ENCODE results near the gene TPST2.
"Not testable (repeated sequence)": the region's sequence is repeated elsewhere in the genome, so short reads cannot be mapped to it uniquely, and the experiment has no call there.

Gene TPST2

DNA sequence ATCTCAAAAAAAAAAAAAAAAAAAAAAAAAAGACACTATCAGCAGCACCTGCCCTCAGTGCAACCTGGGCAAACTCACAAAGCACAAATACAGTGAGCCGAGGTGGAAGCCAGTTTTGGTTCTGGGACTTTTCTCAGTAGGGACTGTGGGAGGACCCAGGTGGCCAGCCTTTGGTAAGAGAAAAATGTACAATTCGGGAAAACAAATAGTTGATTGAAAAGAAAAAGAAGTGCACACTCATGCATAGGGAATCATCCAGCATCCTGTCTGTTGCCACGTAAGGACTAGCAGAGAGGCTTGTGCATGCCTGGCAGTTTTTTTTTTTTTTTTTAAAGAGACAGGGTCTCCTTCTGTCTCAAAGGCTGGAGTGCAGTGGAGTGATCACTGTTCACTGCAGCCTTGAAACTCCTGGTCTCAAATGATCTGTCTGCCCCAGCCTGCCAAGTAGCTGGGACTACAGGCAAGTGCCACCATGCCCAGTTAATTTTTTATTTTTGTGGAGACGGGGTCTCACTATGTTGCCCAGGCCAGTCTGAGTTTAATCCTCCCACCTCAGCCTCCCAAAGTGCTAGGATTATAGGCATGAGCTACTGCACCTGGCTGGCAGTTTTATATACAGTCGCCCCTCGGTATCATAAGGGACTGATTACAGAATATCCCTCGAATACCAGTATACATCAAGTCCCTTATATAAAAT lies 36.7 kb downstream of the TPST2 start:
- no peak for DNase-seq

DNA sequence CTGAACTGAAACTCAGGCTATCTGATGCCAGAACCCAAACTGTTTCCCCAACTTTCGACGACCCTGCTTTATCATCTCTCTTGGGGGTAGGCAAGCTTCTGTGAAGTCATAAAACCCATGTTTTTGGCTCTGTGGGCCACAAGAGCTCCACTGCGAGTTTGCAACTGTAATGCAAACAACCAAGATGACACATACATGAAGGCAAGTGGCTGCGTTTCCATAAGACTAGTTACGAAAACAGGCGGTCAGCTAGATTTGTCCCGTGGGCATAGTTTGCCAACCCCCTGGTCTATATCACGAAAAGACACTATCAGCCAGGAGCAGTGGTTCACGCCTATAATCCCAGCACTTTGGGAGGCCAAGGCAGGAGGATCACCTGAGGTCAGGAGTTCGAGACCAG lies 37.5 kb downstream of the TPST2 start:
- DNase-seq, result no peak

DNA sequence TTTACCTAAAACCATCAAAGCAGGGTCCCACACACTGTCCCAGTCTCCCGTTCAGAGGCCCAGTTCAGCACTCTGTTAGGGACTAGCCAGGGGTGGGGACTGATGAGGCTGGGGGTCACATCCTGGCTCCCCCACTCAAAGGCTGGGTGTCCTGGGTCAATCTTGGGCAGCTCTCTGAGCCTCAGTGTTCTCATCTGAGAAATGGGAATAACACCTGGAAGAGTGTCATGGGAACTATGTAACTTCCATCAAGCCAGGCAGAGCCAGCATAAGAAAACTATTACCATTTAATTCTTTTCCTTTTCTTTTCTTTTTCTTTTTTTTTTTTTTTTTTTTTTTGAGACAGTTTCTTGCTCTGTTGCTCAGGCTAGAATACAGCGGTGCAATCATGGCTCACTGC lies 38.4 kb downstream of the TPST2 start:
- DNase-seq, result no peak

DNA sequence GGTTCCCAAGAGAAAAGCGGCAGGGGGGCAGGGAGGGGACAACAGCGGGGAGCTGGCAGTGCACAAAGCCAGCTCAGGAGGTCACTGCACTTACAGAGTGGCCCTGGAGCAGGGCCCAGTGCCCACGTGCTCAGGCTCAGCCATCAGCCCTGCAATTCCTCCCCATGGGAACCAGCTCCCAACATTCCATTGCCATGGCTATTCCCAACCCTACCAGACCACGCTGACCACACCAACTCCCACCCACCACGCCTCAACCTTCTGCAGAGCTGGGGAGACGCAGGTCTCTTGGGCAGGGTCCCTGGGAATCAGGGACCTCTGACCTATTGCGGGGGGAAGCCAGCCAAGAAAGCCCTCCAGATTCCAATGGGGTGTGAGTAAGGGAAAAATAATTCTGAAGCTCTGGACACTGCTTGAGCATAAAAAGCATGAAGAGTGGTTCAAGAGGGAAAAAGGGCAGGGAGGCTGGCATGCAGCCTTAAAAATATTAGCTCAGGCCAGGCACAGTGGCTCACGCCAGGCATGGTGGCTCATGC lies 39.4 kb downstream of the TPST2 start:
- no peak for DNase-seq

DNA sequence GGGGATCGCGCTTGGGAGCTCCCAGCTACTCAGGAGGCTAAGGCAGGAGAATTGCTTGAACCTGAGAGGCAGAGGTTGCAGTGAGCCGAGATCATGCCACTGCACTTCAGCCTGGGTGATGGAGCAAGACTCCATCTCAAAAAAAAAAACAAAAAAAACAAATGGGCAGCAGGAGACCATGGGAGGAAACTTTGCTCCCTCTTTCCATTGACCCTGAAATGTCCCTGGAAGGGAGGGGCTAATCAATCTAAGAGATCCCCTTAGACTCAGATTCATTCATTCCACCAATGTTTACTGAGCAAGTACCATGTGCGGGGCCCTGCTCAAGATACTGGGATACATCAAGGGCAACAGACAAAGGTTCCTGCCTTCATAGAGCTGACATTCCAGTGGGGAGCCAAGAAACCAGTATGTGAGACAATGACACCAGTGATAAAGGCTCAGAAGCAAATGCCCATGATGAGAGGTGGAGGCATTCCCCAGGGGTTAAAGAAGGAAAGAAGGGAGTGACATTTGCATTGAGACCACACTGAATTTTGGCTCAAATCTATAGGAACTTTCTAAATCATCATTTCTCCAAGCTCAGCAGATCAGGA lies 39.9 kb downstream of the TPST2 start:
- no peak for DNase-seq

DNA sequence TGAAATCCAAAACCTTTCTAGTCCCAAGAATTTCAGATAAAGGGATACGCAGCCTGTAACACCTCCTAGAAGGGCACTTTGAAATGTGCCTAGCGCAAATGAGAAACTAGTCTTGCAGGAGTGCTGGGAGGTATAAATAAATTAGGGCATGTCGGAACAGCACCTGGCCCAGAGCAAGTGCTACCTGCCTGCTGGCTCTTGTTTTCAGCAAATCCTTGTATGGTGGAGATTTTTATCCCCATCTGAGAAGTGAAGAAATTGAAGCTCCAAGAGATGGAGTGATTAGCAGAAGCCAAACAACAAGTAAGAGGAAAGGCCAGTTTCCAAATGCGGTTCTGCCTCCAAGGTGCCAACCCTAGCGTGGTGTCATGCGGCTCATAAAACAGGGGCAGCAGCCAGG lies 40.9 kb downstream of the TPST2 start:
- no peak for DNase-seq

DNA sequence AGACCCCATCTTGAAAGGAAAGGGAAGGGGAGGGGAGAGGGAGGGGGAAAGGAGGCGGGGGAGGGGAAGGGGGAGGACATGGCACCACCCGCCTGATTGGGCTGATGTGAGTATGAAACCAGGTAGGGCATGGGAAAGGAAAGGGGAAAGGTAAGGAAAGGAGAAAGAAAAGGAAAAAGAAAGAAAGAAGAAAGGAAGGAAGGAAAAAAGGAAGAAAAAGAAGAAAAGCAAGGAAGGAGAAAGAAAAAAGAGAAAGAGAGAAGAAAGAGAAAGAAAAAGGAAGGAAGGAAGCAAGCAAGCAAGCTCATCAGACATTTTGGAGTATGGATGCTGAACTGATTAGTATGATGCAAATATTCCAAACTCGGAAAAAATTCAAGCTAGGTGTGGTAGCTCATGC lies 41.6 kb downstream of the TPST2 start:
- no peak for DNase-seq

DNA sequence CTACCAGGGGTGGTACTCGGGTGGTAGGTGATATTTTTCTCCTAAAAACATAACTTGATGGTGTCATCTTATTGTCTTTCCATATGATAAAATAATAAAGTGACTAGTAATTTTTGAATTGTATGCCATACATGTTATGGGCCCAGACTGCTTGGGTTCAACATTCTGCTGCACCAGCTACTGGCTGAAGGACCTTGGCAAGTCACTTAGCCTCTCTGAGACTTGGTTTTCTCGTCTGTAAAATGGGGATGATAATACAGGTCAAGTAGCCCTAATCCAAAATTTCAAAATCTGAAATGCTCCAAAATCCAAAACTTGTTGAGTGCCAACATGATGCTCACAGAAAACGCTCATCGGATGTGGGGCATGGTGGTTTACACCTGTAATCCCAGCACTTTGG lies 42.1 kb downstream of the TPST2 start:
- DNase-seq, result no peak

DNA sequence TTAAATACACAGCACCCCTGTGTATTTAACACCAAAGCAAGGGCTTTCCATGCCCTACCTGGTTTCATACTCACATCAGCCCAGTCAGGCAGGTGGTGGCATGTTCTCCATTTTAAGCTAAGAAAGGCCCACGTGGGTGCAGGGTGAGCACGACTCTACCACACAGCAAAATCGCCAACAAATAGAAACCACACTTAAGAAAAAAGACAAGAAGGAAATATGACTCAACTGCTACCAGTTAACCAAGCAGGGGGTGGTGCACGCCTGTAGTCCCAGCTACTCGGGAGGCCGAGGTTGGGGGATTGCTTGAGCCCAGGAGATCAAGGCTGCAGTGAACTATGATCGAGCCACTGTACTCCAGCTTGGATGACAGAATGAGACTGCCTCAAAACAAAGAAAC lies 42.5 kb downstream of the TPST2 start:
- no peak for DNase-seq

DNA sequence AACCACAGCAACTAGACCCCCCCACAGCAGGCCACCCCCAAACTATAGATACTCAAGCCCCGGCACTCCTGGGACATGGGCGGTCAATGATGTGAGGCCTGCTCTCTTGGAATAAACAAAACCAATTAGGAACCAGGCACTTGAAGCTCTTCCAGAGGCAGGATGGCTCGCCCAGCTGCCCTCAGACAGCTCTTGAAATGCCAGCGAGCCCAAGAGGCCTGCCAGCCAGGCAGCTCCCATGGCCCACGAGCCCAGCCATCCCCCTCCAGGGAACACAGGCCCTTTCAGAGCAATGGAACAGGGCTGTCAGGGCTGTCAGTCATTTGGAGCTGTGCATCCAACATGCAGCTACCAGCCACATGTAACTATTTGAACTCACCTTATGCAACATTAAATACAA lies 43.6 kb downstream of the TPST2 start:
- no peak for DNase-seq

DNA sequence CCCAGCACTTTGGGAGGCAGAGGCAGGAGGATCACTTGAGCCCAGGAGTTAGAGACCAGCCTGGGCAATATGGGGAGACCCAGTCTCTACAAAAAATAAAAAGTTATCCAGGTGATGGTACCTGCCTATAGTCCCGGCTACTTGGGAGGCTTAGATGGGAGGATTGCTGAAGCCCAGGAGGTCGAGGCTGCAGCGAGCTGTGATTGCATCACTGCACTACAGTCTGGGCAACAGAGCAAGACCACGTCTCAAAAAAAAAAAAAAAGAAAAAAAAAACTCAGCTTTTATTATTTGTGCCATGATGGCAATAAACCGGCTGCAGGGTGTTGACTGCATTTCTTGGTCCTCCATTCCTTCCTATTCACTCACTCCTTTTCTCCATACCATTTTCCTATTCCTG lies 44.1 kb downstream of the TPST2 start:
- DNase-seq, result no peak

DNA sequence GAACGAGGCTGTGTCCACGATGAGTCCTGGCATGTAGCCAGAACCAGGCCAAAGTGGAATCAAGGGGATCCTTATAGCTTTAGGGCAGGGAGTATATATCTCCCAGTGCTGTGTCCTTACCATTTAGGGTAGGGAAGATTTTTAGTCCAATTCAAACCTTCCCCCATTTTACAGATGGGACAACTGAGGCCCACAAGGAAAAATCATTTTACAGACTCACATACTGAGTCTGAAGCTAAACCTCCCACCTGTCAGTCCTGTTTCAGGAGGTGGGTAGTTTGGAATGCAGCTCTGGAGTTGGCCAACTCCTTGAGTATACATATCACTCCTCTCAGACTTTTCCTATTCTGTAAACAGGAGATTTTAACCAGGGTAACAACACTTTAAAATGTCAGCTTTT lies 44.5 kb downstream of the TPST2 start:
- DNase-seq, result no peak

DNA sequence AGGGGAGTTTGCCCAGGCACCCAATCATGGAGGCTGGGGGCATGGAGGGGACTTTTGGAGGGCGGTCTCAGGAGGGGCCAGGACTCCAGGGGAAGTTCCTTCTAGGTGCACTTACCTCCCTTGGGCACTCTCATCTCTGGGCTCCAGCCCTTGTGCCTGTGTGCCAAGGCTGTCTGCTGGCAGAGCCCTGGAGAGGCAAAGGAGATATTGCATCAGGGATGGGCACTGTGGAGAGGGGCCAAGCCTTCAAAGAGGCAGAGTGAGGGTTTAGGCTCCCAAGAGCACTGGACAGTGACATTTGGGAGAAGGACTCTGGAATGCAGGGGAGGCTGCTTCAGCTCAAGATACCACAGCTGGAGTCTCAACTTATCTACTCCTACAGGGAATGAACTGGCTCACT lies 45.4 kb downstream of the TPST2 start:
- no peak for DNase-seq

DNA sequence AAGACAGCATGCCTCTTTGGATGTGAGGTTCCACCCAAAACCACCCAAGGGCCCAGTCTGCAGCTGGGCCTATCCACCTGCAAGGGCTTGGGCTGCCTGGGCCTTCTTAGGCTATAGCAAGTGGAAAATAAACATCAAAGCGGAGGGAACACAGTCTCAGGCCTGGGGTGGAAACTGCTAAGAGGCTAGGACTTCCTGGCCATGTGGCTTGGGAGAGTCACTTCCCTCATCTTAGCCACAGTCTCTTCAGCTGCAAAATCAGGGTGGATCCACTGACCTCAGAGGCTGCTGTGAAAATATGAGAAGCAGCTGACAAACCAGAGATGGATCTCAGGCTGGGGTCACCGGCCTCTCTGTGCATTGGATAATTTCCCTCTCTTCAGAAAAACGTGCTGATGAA lies 47.1 kb downstream of the TPST2 start:
- DNase-seq, result peak; percentile 36

DNA sequence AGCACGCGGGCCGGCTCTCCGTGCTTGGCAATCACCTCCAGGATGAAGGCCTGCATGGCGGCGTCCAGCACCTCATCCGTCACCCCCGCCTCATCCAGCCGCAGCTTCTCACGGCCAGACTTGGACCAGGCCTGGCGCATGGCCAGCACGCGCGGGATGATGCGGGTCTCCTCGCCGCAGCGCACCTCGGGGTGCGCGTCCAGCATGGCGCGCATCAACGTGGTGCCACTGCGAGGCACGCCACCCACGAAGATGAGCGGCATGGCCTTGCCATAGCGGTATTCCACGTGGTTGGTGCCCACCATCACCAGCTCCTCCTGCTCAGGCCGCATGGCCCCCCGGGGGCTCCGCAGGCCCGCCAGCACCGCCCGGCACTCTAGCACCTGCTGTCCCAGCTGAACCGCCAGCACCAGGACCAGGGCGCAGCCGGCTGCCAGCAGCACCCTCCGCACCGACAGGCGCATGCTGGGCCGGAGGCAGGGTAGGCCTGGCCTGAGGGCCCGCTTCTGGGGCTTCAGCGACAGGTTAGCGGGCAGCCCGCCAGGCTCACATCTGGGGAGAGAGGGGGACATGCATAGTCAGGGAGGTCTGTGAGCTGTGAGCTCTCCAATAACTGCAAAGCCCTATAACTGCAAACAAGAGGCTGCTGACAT lies 48.6 kb downstream of the TPST2 start:
- no peak for DNase-seq

DNA sequence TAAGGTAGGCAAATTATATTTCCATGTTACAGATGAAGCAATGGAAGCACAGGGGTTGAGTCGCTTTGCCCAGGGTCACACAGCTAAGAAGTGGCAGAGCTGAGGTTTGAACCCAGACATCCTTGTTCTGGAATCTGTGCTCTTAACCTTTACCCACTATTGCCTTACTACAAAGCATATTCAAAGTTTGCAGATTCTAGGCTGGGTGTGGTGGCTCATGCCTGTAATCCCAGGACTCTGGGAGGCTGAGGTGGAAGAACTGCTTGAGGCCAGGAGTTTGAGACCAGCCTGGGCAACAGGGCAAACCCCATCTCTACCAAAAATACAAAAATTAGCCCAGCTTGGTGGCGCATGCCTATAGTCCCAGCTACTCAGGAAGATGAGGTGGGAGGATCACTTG lies 49.8 kb downstream of the TPST2 start:
- DNase-seq, result no peak

DNA sequence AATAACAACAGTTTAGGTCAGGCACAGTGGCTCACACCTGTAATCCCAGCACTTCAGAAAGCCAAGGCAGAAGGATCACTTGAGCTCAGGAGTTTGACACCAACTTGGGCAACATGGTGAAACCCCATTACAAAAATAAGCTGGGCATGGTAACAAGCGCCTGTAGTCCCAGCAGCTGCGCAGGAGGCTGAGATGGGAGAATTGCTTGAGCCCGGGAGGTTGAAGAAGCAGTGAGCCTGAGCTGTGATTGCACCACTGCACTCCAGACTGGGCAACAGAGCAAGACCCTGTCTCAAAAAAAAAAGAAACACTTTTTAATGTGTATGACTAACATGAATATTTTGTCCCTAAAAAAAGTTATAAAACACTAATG lies 53.2 kb downstream of the TPST2 start:
- no peak for DNase-seq

DNA sequence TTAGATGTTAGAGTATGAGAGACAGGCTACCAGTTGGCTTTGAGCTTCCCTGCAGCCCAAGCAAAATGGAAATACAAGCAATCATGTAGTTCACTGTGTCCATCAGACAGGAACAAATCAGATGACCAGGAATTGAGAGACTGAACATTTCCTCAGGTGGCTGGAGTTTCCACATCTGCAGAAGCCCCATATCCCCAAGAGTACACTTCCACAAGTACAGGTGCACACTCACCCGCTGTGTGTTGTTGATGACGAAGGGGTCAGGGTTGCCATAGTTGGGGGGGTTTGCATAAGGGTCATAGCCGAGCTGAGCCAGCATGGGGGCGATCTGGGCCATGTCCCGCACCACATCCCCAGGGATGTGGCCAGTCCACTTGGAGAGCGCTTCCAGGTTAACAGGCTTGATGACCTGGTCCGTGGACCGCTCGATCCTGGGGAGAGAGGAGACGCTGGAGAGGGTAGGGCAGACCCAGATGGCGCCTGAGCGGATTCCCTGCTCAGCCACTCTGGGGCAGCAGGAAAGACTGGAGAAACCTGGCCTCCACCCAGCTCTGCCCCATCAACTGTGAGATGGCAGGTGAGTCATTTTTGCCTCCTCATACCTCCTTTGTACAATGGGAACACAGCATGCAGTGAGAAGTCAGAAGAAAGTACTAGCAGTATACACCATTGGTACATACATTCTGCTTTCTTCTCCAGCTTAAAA lies 53.7 kb downstream of the TPST2 start:
- no peak for DNase-seq

DNA sequence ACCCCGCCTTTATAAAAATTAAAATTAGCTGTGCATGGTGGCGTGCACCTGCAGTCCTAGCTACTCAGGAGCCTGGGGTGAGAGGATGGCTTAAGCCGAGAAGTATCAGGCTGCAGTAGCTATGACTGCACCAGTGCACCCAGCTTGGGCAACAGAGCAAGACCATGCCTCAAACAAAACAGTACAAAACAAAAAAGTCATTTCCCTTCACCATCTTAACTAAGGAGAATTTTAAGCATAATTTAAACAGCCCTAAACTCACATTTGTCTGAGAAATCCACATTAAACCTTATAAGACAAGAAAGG lies 54.4 kb downstream of the TPST2 start:
- DNase-seq, result peak; percentile 24

DNA sequence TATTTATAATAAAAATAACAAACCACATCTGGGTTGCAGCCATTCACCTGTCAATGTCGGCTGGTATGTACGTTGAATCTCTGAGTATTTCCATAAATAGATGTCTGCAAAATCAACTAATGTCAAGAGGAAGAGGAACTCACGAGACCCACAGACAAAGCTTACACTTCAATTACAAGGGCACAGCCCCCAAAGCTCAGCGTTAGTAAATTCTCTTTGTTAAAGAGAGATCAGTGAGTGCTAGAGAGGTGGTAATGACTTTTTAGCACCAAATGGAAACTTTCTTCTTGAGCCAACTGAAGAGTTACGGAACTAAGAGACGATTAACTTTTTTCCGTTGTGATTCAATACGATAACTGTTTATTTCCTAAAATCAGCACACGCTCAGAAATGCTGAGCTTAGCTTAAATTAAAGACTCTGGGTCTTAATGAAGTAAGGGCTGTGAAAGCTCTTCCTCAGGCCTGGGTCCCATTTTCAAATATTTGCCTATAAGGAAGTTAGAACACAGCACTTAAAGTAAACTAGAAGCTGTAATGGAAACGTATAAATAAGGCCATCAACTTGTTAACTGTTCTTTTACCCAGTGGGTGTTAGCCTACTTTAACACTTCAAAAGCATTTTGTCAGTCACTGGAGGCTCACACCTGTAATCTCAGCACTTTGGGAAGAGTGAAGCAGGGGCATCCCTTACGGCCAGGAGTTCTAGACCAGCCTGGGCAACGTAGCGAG lies 54.9 kb downstream of the TPST2 start:
- DNase-seq, result no peak

DNA sequence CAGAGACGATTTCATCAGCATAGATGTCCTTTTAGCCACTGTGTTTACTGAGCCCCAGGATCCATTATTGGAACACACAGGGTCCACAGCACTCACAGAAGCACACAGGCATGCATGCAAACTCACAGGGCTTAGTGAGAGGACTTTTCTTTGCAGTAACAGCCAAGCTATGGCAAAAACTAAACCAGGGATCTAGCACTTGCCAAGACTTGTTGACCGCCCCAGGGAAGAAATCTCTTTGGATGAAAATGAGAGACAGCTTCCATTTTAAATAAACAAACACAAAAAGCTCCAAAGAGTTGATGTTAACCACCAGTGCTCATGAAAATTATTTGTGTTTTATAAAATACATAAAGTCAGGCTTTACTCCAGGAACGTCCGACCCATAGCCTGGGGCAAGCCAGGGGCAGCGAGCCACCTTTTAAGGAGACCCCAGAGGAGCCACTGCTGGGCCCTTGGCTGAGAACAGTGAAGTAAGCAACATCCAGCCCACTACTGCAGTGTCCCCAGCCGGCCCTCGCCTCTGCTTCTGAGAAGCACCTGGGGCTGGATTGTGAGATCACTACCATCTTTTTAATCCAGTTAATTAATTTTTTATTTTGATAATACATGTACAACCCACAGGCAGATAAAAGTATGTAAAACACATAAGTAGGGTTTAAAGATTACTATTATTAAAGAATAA lies 55.6 kb downstream of the TPST2 start:
- DNase-seq, result no peak

DNA sequence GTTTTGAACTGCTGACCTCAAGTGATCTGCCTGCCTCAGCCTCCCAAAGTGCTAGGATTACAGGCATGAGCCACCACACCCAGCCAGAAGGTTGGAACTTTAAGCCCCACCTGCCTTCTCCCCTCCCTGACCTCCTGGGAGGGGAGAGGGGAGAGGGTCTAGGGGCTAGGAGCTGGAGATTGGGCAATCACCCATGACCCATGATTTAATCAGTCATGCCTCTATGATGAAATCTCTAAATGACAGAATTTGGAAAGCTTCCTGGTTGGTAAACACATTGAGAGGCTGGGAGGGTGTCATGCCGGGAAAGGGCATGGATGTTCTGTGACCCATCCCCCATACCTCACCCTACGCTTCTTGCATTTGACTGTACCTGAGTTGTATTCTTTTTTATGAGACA lies 60.6 kb downstream of the TPST2 start:
- DNase-seq, result peak; percentile 5

DNA sequence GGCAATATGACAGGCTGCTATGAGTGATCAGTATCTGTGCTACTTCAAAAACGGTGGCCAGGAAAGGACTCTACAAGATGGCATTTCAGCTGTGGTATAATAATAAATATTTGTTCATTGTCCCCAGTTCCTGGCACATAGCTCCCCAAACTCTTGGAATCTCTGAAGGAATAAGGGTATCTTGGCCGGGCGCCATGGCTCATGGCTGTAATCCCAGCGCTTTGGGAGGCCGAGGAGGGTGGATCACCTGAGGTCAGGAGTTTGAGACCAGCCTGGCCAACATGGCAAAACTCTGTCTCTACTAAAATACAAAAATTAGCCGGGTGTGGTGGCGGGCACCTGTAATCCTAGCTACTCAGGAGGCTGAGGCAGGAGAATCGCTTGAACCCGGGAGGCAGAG lies 61.4 kb downstream of the TPST2 start:
- DNase-seq, result not testable (repeated sequence)

All from CD4-positive, alpha-beta T cell treated with Interferon gamma for 1 hour (primary cell).